HG03175 (cell line): Measurements from ENCODE around the gene BMS1.
"Not testable (repeated sequence)": the region's sequence is repeated elsewhere in the genome, so short reads cannot be mapped to it uniquely, and the experiment has no call there.

ENCODE experiments used
- ATAC-seq: cut with Tn5 transposase; IDR thresholded peaks from one replicate; pipeline ENCODE4 v1.9.1; 2021; ENCODE audit warnings: mild to moderate bottlenecking, moderate library complexity; ENCODE audit not compliant: unreplicated experiment

Gene BMS1

GRCh38 chr10:42860016-42860415 is 77.4 kb downstream of the BMS1 start:
- ATAC-seq = not testable (repeated sequence)

DNA sequence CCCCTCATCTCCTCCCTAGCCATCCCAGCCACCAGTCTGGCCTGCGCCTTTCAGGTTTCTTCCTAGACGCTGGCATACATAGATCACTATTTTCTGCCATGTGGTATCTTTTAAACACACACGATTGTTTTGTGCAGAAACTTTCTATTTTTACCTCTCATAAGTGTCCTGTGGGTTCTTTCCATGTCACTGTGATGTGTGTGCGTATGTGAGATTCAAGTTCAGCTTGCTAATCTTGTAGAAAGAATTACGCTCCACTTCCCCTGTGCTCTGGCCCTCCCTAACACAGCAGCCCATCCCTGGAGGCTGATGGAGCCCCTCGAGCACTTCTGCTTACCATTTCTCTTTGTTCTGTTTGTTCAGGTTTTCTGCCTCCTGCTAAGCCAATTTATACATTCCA is 80.2 kb downstream of the BMS1 start:
- ATAC-seq = not testable (repeated sequence)

DNA sequence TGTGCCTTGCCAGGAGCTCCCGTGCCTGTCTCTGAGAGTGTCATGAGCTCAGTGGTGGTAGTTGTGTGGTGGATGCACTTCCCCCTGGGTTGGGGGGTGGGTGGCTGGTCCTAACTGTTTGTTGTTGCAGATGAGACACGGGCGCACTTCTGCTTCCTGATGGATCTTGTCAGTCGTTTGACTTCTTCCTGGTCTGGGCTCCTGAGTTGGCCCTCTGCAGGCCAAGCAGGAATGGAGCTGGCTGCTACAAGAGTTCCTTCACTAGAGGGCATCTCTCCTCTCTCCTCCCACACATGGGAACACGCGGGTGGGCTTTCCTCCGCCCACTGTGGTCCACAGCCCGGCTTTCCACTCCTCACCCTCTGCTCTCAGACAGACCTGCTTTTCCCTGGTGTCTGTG is 82.0 kb downstream of the BMS1 start:
- ATAC-seq = no peak

DNA sequence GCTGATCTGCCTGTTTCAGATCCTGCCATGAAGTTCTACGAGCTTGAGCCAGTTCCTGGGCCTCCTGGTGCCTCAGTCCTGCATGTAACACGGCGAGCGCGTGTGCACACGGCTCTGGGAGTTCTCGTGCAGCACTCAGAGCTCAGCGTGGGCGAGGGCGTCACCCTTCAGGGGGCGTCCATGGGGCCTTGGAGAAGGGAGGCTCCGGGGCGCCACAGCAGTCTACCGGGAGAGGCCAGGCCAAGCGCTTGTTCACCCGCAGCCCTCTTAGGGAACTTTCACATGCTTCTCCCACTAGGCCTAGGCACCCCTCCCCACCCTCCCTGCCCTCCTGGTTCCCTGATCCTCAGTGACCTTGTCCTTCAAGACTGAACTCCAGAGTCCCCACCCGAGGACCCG is 83.1 kb downstream of the BMS1 start:
- no peak for ATAC-seq

- peak; percentile 74 for ATAC-seq
Measured at GRCh38 chr10:42866115-42866995, 83.8 kb downstream of the BMS1 start.

DNA sequence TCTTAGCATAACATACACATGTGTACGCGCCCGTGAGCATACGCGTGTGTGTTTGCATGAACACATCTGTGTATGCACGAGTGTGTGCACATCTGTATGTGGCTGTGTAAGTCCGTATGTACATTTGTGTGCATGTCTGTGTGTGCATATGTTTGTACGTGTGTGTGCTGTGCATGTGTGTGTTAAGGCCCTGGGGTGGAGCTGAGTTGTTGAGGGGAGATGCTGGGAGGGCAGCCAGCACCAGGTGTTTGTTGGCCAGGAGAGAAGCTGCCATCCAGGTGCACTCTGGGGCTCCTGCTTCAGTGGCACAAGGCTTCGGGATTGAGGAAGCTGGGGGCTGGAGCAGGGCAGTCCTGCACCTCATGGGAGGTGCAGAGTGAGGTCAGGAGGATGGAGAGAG is 85.0 kb downstream of the BMS1 start:
- ATAC-seq = no peak

DNA sequence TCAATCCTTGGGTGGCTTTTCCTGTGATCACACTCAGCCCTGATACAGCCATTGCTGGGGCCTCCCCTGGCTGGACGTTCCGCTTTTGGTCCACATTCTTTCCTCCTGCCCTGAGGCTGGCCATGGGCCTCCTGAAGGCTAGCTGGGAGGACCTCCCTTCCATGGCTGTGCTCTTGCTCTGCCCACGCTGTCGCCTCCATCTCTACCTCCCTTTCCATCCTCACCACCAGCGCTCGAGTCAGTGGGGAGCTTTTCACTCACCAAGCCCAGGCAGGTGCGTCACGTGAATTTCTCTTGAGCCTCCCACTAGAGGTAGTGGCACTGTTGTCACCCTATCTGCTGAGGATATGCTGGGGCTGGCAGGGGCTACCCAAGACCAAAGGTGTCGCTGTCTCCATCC is 85.9 kb downstream of the BMS1 start:
- no peak for ATAC-seq

- no peak for ATAC-seq
Measured at GRCh38 chr10:42869977-42870350, 87.4 kb downstream of the BMS1 start.

DNA sequence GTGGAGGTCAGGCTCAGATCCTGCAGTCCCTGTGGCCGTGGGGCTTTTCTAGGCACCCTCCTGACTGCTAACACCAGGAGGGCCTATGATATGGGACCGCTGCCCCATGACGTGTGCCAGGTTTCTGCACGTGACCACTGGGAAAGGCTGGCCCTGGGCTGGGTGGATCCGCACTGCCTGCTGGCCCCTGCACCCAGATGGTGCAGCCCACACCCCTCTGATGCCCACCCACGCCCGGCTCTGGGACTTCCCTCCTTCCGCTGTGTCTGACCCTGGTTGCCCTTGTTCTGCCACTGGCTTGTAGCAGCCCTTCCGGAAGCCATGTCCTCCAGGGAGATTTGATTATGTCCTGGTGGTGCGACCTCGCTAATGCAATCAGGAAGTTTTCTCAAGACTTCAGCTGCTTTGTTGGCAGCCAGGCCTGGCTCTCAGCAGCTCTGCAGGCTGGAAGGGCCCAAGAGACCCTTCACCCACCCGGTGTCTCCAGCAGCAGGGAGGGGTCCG is 88.6 kb downstream of the BMS1 start:
- ATAC-seq = not testable (repeated sequence)

DNA sequence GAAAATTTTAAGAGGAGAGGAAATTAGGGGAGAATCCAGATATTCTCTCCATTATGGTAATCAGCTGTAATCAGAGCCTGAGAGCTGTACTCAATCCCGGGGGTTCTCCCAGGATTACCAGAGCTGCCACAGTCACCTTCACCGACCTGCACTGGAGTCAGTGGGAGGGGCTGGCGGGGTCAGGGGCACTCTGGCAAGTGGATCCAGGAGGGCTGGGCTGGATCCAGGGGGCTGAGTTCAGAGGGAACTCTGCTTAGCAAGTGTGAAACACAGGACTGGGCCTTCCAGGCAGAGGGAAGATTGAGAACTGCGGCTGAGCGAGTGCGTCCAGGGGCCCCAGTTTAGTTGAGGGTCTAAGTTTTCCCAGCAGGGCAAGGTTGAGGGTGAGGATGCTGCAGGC is 89.2 kb downstream of the BMS1 start:
- ATAC-seq = no peak

- no peak for ATAC-seq
Measured at GRCh38 chr10:42872865-42873435, 90.4 kb downstream of the BMS1 start.

DNA sequence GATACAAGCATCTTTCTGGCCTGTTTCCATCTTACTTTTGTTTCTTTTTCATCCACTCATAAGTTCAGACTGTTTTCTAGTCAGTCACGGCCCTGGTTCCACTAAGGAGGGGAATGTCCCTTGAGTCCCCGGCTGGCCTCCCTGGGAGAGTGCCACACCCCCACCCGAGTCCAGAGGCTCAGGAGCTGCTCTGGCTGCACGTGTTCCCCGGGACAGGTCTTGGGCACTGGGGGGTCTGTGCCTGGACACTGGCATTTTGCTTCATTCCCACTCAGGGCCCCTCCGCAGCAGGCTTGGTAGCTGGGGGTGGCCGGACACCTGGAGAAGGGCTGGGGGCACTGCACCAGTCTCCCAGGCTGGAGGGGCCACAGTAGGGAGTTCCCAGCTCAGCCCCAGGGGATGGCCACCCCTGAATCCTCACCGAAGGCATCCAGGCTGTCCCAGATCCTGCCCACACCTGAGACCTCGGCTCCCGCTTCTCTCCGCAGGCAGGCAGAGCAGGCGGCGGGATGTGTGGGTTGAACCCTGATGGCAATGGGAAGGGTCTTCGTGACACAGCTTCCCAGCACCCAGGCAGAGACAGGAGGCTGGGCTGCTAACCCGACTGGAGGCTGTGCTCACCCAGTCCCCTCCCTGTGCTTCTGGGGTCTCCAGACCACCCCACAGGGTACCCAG is 92.3 kb downstream of the BMS1 start:
- no peak for ATAC-seq

DNA sequence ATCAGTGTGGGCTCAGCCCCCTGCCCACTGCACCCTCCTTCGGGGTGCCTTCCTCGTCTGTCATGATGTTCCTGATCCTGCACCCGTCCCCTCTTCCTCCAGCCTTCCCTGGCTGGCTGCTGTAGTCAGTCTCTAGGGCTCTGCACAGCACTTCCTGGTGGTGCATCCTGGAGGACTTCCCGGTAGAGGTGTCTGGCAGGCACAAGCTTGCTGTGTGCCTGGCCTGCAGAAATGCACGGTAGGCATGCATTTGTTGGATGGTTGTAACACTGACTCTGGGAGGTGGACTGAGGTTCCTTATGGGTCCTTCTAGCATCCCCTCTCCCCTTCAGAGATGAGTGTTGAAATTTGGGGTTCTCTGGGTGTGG is 92.8 kb downstream of the BMS1 start:
- no peak for ATAC-seq

- ATAC-seq = no peak
Measured at GRCh38 chr10:42875798-42876341, 93.3 kb downstream of the BMS1 start.

GRCh38 chr10:42876476-42876875 is 93.9 kb downstream of the BMS1 start:
- ATAC-seq = no peak

DNA sequence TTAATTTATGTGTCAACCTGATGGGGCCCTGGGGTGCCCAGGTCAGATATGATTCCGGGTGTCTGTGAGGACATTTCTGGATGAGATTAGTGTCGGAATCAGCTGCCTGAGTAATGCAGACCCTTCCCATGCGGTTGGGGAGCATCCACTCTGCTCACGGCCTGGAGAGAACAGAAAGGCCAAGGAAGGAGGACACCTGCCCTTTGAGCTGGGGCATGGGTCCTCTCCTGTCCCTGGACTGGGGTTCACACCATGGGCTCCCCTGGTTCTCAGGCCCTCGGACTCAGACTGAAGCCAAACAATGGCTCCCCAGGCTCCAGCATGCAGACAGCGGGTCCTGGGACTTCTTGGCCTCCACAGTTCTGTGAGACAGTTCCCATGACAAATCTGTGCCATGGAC is 94.3 kb downstream of the BMS1 start:
- ATAC-seq = no peak

DNA sequence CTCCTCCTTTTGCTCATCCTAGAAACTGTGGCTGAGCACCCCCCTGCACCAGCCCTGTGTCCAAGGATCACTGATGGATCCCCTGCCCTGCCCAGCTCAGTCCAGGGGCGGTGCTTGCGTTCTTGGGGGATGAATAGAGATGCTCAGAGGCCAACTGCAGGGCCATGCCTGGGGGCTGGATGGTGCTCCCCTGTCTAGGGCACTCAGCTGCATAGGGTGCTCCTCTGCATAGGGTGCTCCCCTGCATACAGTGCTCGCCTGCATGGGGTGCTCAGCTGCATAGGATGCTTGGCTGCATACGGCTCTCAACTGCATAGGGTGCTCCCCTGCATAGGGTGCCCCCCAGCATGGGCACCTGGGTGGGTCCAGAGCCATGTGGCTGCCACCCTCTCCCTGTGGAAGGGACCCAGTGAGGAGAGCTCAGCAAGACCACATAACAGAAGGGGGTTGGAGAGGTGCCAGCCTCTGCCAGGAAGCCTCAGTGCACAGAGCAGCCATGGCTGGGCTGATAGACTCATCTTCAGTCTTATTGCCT is 95.0 kb downstream of the BMS1 start:
- no peak for ATAC-seq

DNA sequence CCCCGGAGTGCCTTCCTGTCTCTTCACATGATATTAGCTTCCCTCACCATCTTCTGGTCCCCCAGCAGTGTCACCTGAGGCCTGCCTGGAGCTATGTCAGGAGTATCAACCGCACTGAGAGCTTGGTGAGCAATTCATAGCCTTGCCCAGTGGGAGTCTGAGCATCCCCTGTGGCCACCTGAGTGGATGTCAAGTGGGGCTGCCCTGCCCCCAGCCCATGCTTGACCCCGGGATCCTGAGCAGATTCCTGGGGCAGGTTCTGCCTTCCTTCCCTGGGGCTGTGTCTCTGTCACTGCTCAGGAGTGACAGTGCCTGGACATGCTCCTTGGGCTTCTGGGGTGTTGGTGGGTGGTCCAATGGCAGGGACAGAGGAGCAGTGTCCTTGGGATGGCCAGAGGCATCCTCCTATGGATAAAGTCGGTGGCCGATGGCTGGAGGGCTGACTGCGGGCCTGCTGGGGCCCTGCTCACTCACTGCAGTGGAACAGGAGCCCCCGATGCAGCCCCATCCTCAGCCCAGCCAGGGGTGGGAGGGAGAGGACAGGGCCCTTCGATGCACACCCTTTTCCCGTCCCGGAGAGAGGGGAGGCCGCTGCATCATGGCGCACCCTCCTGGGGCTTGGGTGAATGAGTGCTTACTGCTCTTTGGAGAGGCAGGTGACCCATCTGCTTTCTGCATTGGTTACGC is 95.7 kb downstream of the BMS1 start:
- ATAC-seq = no peak

GRCh38 chr10:42878821-42879195 is 96.2 kb downstream of the BMS1 start:
- ATAC-seq = no peak

- ATAC-seq = no peak
Measured at GRCh38 chr10:42879380-42880254, 97.0 kb downstream of the BMS1 start.
